GM12891 (cell line): ENCODE data around the gene BFSP1.

Experiments used
- DNase-seq: peaks from one replicate; pipeline ENCODE4 v3.0.0; 2011; ENCODE audit warnings: low spot score; ENCODE audit not compliant: insufficient read length
- FAIRE-seq: peaks from 2 replicates; lab custom pipeline; 2011; peaks lifted over from hg19 to GRCh38; lab: Jason Lieb, UNC
- PAX5 ChIP-seq: IDR thresholded peaks from 2 replicates; pipeline ENCODE4 v1.6.1; 2011; ENCODE audit warnings: low read length, moderate library complexity, mild to moderate bottlenecking; ENCODE audit not compliant: insufficient read depth, severe bottlenecking
- POLR2A ChIP-seq: IDR thresholded peaks from 2 replicates; pipeline ENCODE4 v1.6.1; 2011; ENCODE audit warnings: low read depth, low read length, control low read depth
- POLR2AphosphoS5 ChIP-seq: IDR thresholded peaks from 2 replicates; pipeline ENCODE4 v1.6.1; 2011; ENCODE audit warnings: low read depth, low read length, control low read depth
- POU2F2 ChIP-seq: IDR thresholded peaks from 2 replicates; pipeline ENCODE4 v1.6.1; 2011; ENCODE audit warnings: low read depth, mild to moderate bottlenecking, control low read depth, low read length, moderate library complexity
- SPI1 ChIP-seq: IDR thresholded peaks from 2 replicates; pipeline ENCODE4 v1.6.1; 2011; ENCODE audit warnings: low read depth, low read length, control low read depth
- TAF1 ChIP-seq: IDR thresholded peaks from 2 replicates; pipeline ENCODE4 v1.6.1; 2011; ENCODE audit warnings: low read depth, low read length, control low read depth

The BFSP1 gene

DNA sequence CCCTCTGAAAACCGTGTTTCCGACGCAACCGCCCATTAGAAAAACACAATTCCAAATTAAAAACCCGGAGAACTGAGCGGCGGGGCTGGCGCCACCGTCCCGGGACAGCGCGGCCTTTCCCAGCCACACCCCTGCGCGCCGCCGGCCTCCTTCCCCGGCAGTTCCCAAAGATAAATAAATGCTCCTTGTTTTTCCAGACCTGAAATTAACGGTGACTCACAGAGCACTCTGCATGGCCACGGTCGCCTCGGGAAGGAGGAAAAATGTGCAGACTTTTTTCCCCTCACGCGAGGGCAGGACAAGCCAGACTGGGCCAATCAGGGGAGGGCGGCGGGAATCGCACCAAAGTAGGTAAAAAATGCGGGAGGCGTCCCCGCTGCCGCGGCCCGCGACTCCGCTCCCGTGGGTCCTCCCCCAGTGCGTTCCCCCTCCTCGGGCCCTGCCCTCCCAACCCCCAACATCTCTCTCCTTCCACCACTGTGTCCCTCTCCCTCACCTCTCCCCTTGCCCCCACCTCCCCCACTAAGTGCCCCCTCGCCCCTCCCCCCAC is 37.9 kb upstream of the BFSP1 start:
- FAIRE-seq, result no peak
- TF ChIP-seq PAX5, result no peak
- no peak for TF ChIP-seq POLR2AphosphoS5
- peak; percentile 29 for DNase-seq

DNA sequence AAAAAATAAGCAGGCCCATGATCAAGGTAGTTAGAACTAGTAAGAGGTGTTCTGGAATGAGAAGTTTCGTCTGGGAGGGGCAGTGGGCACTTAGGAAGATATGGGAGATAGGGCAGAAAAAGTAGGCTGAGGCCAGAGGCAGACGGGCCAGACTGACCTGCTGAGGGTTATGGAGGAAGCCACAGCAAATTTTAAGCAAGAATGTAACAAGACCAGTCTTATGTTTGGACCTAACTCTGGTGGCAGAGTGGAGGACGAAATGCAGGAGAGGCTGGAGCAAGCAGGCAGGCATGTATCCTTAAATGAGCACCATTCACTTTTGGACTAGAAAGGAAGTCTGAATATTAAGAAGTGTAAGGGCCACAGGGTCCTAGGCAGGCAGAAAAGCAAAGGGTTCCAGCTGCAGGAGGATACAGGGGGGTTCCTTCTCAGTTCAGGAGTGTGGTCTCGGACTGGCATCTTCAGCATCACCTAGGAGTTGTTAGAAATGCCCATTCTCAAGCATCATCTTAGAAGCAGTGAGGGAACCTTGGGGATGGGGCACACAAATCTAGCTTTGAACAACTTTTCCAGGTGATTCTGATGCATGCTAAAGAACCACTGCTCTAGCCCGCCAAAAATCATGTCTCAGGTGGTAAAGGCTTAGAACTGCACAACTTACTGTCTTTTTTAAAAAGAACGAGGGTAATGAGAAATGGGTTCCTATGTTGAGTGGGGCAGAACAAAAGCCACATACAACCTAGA is 37.0 kb upstream of the BFSP1 start:
- TF ChIP-seq POLR2AphosphoS5, result no peak
- no peak for TF ChIP-seq TAF1
- no peak for TF ChIP-seq POLR2A
- TF ChIP-seq SPI1, result no peak
- TF ChIP-seq POU2F2, result no peak
- no peak for TF ChIP-seq PAX5
- FAIRE-seq, result no peak
- no peak for DNase-seq

DNA sequence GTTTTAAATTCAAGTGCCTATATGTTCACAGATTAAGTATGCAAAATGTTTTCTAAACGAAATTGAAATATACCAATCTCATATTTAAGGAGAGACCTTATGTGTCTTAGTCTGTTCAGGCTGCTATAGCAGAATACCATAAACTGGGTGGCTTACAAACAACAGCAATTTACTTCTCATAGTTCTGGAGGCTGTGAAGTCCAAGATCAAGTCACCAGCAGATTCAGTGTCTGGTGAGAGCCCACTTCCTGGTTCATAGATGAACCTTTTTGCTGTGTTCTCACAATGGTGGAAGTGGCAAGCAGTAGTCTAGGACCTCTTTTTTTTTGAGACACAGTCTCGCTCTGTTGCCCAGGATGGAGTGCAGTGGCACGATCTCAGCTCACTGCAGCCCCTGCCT is 35.2 kb upstream of the BFSP1 start:
- DNase-seq (no peak), FAIRE-seq (no peak)
- TF ChIP-seq TAF1 (no peak), POLR2A (no peak), PAX5 (no peak), SPI1 (no peak), POU2F2 (no peak), POLR2AphosphoS5 (no peak)

DNA sequence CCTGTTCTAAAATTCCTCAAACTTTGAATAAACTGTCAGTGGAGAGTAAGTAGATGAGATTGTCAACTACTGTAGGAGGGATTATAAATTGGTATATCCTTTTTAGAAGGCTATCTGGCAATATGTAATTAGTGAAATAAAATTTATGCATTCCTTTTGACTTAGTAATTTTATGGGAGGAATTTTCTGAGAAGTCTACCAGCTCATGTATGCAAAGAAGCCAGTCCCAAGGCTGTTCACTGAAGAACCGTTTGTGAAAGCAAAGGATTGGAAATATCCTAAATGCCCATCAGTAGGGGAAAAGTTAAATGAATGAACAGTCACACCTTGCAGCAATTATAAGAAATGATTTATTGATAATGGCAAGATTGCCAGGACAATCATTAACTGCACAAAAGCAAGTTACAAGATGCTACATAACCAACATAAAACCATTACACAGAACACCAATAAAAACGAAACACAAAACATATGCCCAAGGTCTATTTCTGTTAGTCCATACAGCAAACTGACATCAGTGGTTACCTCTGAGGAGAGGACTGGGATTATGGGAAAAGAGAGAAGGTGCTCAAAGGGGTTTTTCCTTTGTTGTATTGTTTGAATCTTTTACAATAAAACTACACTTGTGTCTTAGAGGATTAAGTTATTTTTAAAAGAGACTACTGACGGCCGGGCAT is 34.1 kb upstream of the BFSP1 start:
- no peak for FAIRE-seq
- DNase-seq, result no peak
- TF ChIP-seq TAF1, result no peak
- TF ChIP-seq POLR2A, result no peak
- TF ChIP-seq POLR2AphosphoS5, result no peak
- no peak for TF ChIP-seq PAX5
- no peak for TF ChIP-seq SPI1
- no peak for TF ChIP-seq POU2F2

DNA sequence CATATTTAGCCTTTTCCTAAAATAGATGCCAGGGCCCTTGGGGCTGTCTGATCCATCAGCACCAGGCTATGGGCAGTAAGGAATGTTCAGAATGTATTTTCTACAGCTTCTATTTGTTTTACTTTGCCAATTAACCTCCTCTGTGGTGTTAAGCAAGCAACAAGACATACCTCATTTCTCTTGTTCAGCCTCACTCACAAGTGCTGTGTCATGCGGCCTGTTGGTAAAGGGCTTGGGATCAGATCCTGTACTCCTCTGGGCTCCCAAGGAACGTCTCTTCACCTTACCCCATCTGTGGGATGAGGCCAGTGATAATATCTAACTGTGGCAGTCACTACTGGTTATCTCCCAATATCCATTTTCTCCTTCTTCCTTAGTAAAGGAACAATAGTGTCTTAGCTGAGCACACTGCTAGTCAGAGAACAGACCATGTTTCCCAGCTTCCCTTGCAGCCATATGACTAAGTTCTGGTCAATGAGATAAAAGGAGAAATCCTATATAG is 31.7 kb upstream of the BFSP1 start:
- no peak for DNase-seq
- no peak for TF ChIP-seq POLR2A
- TF ChIP-seq POU2F2, result no peak
- no peak for TF ChIP-seq PAX5
- TF ChIP-seq SPI1, result no peak
- no peak for TF ChIP-seq TAF1
- no peak for TF ChIP-seq POLR2AphosphoS5

DNA sequence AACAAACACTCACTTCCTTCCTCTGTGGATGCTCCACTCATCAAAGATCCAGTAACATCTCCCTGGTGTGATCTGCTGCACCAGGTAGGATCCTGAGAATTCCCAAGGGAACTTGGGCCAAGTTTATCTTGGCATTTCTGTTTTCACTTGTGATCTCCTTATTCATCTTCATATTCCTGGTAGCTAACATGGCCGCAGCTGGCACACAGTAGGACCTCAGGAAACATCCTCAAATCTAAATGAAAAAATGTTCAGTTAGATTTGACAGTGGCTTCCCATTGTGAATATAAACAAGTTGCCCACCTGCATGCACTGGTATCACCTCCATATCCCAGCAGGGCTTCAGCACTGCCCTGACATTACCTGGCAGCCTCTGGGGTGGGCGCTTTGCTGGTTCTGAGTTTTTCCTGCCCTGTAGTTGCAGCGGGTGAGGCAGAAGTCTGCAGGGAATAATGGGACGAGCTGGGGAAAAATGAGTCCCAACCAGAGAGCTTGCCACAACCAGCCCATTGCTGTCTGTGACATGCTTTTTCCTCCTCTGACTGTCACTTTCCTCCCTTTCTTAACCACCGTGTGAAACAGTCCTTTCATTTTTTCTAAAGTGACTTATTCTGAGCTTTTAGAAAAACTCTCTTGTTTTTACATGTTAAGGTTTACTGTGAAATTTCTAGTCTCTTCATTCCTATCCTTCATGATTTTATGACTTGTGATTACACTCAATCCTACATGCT is 29.3 kb upstream of the BFSP1 start:
- TF ChIP-seq SPI1 (no peak), POLR2AphosphoS5 (no peak), TAF1 (no peak), PAX5 (no peak), POLR2A (no peak), POU2F2 (no peak)
- DNase-seq (no peak), FAIRE-seq (no peak)

More for the DNA sequence above, 31.7 kb upstream of the BFSP1 start:
- FAIRE-seq, result no peak

DNA sequence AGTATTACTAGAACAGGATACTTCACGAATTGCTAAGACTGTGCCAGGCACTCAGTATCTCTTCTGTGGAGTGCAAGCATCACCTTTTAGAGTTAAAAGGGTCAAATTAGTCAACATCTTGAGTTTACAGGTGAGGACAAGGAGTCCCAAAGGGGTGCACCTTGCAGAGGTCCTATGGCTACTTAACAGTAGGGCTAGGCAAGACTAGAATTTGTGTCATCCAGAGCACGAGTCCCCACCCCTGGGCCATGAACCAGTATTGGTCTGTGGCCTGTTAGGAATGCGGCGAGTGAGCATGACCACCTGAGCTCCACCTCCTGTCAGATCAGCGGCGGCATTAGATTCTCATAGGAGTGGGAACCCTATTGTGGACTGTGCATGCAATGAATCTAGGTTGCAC is 28.2 kb upstream of the BFSP1 start:
- no peak for DNase-seq
- no peak for FAIRE-seq
- TF ChIP-seq TAF1 (no peak), SPI1 (no peak), POU2F2 (no peak), POLR2A (no peak), POLR2AphosphoS5 (no peak), PAX5 (no peak)

DNA sequence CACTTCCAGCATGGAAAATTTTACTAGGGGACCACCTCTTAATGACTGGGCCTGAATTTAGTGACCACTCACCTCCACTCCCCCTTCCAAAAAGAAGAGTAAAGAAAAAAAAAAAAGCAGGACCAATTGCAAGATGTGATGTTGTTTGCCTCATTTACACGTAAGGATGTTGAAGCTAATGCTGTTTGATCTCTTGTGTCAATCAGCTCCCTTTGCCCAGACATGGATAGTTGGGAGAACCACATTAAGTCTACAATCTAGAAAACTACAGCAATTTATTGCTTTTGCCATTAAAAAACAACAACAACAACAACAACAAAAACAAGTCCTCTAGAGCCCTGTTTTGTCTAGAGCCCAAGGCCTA is 27.7 kb upstream of the BFSP1 start:
- DNase-seq (no peak), FAIRE-seq (no peak)
- TF ChIP-seq POLR2A (no peak), SPI1 (no peak), PAX5 (no peak), TAF1 (no peak), POLR2AphosphoS5 (no peak), POU2F2 (no peak)
